Prostate gland (tissue), 2 donors: ENCODE results near the gene CCDC39. TPM values are rescaled to one million over a fixed set of nuclear protein-coding genes. Genes with fewer than 3 reads are reported as not detected.

Source experiments
- DNase-seq: peaks from one replicate; pipeline ENCODE4 v3.0.0-alpha.2; 2019; ENCODE audit warnings: low spot score
- H3K27ac ChIP-seq, 2 donors: fragments of 200-600 bp; sonication (generic); 2 replicates each; pipeline ENCODE4 v1.5.1; 2017 to 2019
- H3K27me3 ChIP-seq: fragments of 200-600 bp; sonication (generic); replicated peaks from 2 replicates; pipeline ENCODE4 v1.5.1; 2019; ENCODE audit not compliant: insufficient read depth
- H3K36me3 ChIP-seq, 2 donors: fragments of 200-600 bp; sonication (generic); 1 replicate in 1 of 2; 2 replicates in 1 of 2; pipeline versions ENCODE4 v1.5.1 to v1.8.1; 2017 to 2019
- H3K4me1 ChIP-seq: fragments of 200-600 bp; sonication (generic); replicated peaks from 2 replicates; pipeline ENCODE4 v1.5.1; 2019
- H3K4me3 ChIP-seq, 2 donors: fragments of 200-600 bp; sonication (generic); 2 replicates each; pipeline ENCODE4 v1.5.1; 2017 to 2019
- H3K9me3 ChIP-seq: fragments of 200-600 bp; sonication (generic); 2 replicates; pipeline ENCODE4 v1.5.1; 2017
- POLR2A ChIP-seq: fragments of 450-650 bp; IDR thresholded peaks from one replicate; pipeline ENCODE4 v1.6.1; 2016; ENCODE audit warnings: antibody characterized with exemption, mild to moderate bottlenecking
- POLR2AphosphoS5 ChIP-seq: sonication (generic); formaldehyde crosslinking; IDR thresholded peaks from one replicate; pipeline ENCODE4 v1.6.1; 2017; ENCODE audit warnings: antibody characterized with exemption
- WGBS: methylation state at CpG from one replicate; pipeline ENCODE4 v1.1.5; 2018; 5-methylcytosine and 5-hydroxymethylcytosine counted together
- intact Hi-C: fragments of 100-400 bp; cut with DNase I; formaldehyde crosslinking; loops from one replicate; pipeline ENCODE4 v1.14.2; 2022
- total RNA-seq, 2 donors: library from RNA; depleted of rRNA; stranded (reverse); fragments of >200 nt; gene quantifications; one replicate each; pipeline ENCODE4 v1.1.0, GENCODE V29; 2016
- TF ChIP-seq, protein P1 (sequence below), 4 experiments: fragments of 200-600 bp in 2 of 4; fragments of 450-650 bp in 2 of 4; sonication (generic) in 2 of 4; IDR thresholded peaks; 1 replicate in 3 of 4; 2 replicates in 1 of 4; pipeline ENCODE4 v1.5.1; 2016 to 2019; ENCODE audit warnings: antibody characterized with exemption in 4 of 4, mild to moderate bottlenecking in 2 of 4, moderate library complexity in 2 of 4

The CCDC39 gene
- 1 to 10 TPM in 1 of 2 donors, not detected in 1; 3.0 TPM for total RNA-seq

DNA sequence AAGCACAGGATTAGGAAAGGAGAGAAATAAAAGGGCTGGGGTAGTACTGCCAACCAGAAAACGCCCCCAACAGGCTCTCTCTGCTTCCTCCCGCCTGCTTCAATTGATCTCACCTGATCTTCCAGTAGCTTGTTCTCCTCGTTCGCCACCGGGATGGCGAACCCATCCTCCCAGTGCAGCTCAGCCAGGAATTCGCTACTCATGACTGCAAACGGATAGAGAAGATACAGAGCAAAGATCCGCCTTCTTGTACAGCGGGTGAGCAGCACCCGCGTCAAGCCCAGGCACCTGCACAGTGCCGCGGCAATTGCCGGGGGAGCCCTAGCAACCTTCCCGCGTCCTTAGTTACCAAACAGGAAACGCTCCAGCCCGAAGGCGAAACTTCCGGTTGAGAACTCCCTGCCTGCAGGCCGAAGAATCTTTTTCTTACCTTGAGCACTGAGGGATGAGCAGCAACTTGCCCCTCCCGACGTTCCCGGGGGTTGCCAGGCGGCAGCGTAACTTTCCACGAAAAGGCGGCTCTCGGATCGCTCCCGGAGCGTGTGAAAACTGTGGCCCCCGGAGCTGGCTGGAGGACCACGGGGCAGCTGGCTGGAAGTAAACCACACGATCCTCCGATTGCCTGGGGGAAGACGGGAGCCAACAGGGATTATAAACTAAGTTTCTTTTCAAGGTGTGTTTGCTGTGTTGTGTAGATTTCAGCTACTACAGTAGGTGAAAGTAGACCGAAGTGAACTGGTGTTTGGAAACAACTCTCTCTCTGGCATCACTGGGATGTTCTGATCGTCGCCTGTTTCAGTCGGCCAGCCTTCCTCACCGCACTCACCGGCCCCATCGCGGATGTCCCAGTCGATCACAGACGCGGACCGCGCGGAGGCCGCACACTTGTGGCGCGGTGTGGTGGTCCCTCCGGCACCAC, at the start of gene CCDC39:
TSS of gene CCDC39 (minus strand) at position 312 of the 919 bp plus-strand sequence. CDS start at position 203, 109 bp downstream.
- H3K4me1 ChIP-seq: no peaks in the 10 kb centered on the region
- H3K27me3 ChIP-seq: no peaks in the 10 kb centered on the region
- H3K36me3 ChIP-seq: no peaks in the 10 kb centered on the region
- no peaks in the 10 kb centered on the region for H3K9me3 ChIP-seq
- intact Hi-C loops: no loop called here
- peak; percentile 50 for DNase-seq
- peak within 1 kb of the TSS; percentile 41 to 44 for H3K4me3 ChIP-seq
- WGBS: 1% methylated on average over 53 of the region's 56 CpGs
- TF ChIP-seq POLR2AphosphoS5: peak; percentile 27
- TF ChIP-seq POLR2A: no peak
- peak within 1 kb of the TSS; percentile 50 to 52 for H3K27ac ChIP-seq

DNA sequence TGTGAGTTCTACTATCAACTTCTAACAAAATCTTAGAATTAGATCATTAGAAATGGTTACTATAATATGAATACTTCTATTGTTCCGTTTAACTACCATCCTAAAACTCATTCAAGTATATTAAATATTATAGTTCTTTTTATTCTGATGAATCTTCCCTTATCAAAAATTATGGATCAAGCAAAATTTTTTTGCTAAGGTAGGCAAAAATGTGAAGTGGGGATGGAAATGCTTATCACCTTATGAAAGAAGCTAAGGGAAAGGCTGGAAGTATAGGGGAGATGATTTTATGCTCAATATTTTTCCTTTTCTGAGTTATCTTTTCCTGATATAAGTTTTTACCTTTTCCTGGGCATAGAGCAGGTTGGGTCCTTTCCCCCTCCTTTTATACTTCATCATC, 40.7 kb upstream of the CCDC39 start:
- no peaks in the 10 kb centered on the region for H3K9me3 ChIP-seq
- 42% methylated on average over 1 of the region's 1 CpG for WGBS
- H3K36me3 ChIP-seq: no peaks in the 10 kb centered on the region
- intact Hi-C loops: no loop called here
- H3K27ac ChIP-seq: no peak overlapping the region
- TF ChIP-seq POLR2A (no peak), POLR2AphosphoS5 (no peak)
- TF ChIP-seq, protein P1, sequence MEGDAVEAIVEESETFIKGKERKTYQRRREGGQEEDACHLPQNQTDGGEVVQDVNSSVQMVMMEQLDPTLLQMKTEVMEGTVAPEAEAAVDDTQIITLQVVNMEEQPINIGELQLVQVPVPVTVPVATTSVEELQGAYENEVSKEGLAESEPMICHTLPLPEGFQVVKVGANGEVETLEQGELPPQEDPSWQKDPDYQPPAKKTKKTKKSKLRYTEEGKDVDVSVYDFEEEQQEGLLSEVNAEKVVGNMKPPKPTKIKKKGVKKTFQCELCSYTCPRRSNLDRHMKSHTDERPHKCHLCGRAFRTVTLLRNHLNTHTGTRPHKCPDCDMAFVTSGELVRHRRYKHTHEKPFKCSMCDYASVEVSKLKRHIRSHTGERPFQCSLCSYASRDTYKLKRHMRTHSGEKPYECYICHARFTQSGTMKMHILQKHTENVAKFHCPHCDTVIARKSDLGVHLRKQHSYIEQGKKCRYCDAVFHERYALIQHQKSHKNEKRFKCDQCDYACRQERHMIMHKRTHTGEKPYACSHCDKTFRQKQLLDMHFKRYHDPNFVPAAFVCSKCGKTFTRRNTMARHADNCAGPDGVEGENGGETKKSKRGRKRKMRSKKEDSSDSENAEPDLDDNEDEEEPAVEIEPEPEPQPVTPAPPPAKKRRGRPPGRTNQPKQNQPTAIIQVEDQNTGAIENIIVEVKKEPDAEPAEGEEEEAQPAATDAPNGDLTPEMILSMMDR (IDR thresholded peaks at IDR 0.05): no peak
- no peak overlapping the region for H3K4me3 ChIP-seq
- no peaks in the 10 kb centered on the region for H3K4me1 ChIP-seq
- DNase-seq: no peak
- no peaks in the 10 kb centered on the region for H3K27me3 ChIP-seq

DNA sequence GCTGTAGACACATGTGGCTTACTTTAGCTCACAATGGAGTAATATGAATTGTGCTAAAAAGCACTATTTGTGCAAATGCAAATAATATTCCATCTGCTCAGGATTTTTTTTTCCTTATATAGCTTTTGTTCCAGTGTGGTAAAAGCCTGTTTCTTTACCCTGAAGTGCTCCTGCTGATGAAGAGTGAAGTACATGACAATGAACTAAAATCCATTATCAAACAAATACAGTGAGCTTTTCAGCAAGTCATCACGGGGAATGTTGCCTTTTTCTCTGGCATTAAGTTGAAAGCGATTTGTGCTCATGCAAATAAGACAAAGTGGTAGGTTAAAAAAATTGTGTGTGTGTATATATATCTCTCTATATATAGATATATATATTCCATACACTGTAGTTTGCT, 28.6 kb upstream of the CCDC39 start:
- no peaks in the 10 kb centered on the region for H3K36me3 ChIP-seq
- no peak for TF ChIP-seq POLR2AphosphoS5
- TF ChIP-seq, protein P1 (IDR thresholded peaks at IDR 0.05): no peak
- TF ChIP-seq POLR2A: no peak
- no peaks in the 10 kb centered on the region for H3K9me3 ChIP-seq
- no peak overlapping the region for H3K27ac ChIP-seq
- no peaks in the 10 kb centered on the region for H3K27me3 ChIP-seq
- no peaks in the 10 kb centered on the region for H3K4me1 ChIP-seq
- WGBS: 33% methylated on average over 2 of the region's 2 CpGs
- no peak for DNase-seq
- intact Hi-C loops: no loop called here
- no peak overlapping the region for H3K4me3 ChIP-seq

DNA sequence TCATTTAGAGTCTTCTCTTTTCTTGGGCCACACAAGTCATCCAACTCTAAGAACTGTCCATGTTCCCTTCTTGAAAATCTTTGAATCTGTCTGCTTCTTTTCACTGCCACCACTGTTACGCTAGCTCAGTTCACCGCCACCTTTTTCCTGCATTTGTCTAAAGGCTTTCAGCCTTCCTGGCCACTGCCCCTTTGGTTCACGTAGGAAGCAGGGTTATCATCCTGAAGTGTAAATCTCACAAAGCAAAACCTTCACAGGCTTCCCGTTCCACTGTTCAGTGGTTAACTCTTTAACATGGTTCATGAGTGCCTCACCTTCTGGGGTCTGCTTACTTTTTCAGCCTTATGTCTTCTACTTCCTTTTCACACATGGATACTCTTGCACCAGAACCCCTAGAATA, 26.3 kb upstream of the CCDC39 start:
- no peak overlapping the region for H3K4me3 ChIP-seq
- no peak for DNase-seq
- intact Hi-C loops: no loop called here
- 67% methylated on average over 4 of the region's 4 CpGs for WGBS
- H3K4me1 ChIP-seq: no peaks in the 10 kb centered on the region
- H3K27ac ChIP-seq: no peak overlapping the region
- no peaks in the 10 kb centered on the region for H3K36me3 ChIP-seq
- H3K9me3 ChIP-seq: no peaks in the 10 kb centered on the region
- TF ChIP-seq POLR2A (no peak), POLR2AphosphoS5 (no peak)
- TF ChIP-seq, protein P1 (IDR thresholded peaks at IDR 0.05): no peak
- H3K27me3 ChIP-seq: no peaks in the 10 kb centered on the region

DNA sequence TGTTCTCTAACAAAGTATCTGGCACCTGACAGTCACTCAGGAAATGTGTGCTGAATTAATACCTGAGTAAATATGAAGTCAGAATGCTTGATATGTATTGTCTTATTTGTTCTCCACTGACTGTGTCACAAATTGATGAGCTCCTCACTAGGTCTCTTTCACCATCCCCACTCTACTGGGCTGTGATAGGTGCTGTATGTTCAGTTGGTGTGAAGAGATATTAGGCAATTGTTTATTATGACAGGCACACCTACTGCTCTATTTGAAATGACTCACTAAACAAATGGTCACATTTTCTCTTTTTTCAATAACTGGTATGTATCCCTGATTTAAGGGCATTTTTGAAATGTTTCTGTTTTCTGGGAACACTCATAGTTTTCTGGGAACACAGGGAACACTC, 25.2 kb upstream of the CCDC39 start:
- no peak overlapping the region for H3K27ac ChIP-seq
- no peaks in the 10 kb centered on the region for H3K36me3 ChIP-seq
- intact Hi-C loops: no loop called here
- H3K27me3 ChIP-seq: no peaks in the 10 kb centered on the region
- H3K4me3 ChIP-seq: no peak overlapping the region
- DNase-seq: no peak
- TF ChIP-seq POLR2A: no peak
- H3K9me3 ChIP-seq: no peaks in the 10 kb centered on the region
- H3K4me1 ChIP-seq: no peaks in the 10 kb centered on the region

DNA sequence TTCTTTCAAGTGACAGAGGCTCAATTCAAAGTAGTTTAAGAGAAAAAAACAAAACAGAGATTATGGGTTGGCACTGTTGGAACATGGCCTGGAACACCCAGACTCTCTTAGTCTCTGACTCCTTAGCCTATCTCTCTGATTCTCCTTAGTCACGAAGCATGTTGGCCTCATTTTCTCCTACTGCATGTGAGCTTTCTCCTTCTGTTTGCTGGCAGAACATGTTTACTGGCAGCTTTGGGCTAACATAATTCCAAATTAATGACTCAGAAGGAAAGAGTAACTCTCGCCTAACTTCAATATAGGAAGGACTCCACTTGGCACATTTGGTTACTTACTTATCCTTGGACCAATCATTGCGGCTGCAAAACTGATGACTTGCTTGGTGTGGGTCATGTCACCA, 21.7 kb upstream of the CCDC39 start:
- intact Hi-C loops: no loop called here
- no peak for TF ChIP-seq POLR2AphosphoS5
- no peaks in the 10 kb centered on the region for H3K36me3 ChIP-seq
- no peaks in the 10 kb centered on the region for H3K9me3 ChIP-seq
- H3K4me3 ChIP-seq: no peak overlapping the region
- no peaks in the 10 kb centered on the region for H3K4me1 ChIP-seq
- DNase-seq: no peak
- no peaks in the 10 kb centered on the region for H3K27me3 ChIP-seq
- WGBS: 74% methylated on average over 3 of the region's 3 CpGs
- no peak overlapping the region for H3K27ac ChIP-seq
